H1 (cell line): ENCODE results near the gene CBLB. TPM values are rescaled to one million over a fixed set of nuclear protein-coding genes. Genes with fewer than 3 reads are reported as not detected.

Source experiments
- BCL11A ChIP-seq, 2 experiments: IDR thresholded peaks; one replicate each; pipeline ENCODE4 v1.6.1; 2011; ENCODE audit warnings: low read depth in 2 of 2, low read length in 2 of 2, mild to moderate bottlenecking in 2 of 2
- BRCA1 ChIP-seq: IDR thresholded peaks from 2 replicates; pipeline ENCODE4 v1.6.1; 2012; ENCODE audit warnings: low read depth, low read length, improper control_type of control experiment
- EZH2 ChIP-seq: fragments of 200-600 bp; sonication (generic); IDR thresholded peaks from 2 replicates; pipeline ENCODE4 v1.7.1; 2012; ENCODE audit warnings: low read depth, mild to moderate bottlenecking, moderate library complexity, low read length, inconsistent platforms; ENCODE audit not compliant: severe bottlenecking
- NRF1 ChIP-seq: IDR thresholded peaks from 2 replicates; pipeline ENCODE4 v1.6.1; 2011; ENCODE audit warnings: mild to moderate bottlenecking, low read depth, low read length, improper control_type of control experiment
- SIX5 ChIP-seq: IDR thresholded peaks from 2 replicates; pipeline ENCODE4 v1.6.1; 2011; ENCODE audit warnings: mild to moderate bottlenecking, low read depth, low read length
- SP2 ChIP-seq: IDR thresholded peaks from 2 replicates; pipeline ENCODE4 v1.6.1; 2012; ENCODE audit warnings: mild to moderate bottlenecking, low read length, inconsistent platforms
- TCF12 ChIP-seq: IDR thresholded peaks from 2 replicates; pipeline ENCODE4 v1.6.1; 2011; ENCODE audit warnings: low read depth, mild to moderate bottlenecking, low read length
- polyA plus RNA-seq, 7 experiments: library from polyadenylated mRNA; depleted of rRNA in 3 of 7; stranded (reverse) in 5 of 7; unstranded in 2 of 7; fragments of >200 nt in 5 of 7; fragments of 200-250 nt in 2 of 7; gene quantifications; 1 replicate in 5 of 7; 2 replicates in 1 of 7; 4 replicates in 1 of 7; pipeline versions ENCODE4 v1.2.1 to v1.2.3, GENCODE V29; 2011 to 2013; ENCODE audit warnings: missing spikeins in 2 of 7, mixed read lengths in 2 of 7
- total RNA-seq: library from RNA; stranded (reverse); fragmentation: NEBNext Ultra II Directional; extraction: Animal tissue kit (Norgen Biotek cat#: 25700); gene quantifications from 2 replicates; pipeline ENCODE4 v1.2.1, GENCODE V29; 2021

CBLB gene
- total and polyA plus RNA-seq, 2 of the 8 experiments (the other 6 are each of a cell fraction or from before 2014, with no cell fraction given), result 14.5 to 26.0 TPM

DNA sequence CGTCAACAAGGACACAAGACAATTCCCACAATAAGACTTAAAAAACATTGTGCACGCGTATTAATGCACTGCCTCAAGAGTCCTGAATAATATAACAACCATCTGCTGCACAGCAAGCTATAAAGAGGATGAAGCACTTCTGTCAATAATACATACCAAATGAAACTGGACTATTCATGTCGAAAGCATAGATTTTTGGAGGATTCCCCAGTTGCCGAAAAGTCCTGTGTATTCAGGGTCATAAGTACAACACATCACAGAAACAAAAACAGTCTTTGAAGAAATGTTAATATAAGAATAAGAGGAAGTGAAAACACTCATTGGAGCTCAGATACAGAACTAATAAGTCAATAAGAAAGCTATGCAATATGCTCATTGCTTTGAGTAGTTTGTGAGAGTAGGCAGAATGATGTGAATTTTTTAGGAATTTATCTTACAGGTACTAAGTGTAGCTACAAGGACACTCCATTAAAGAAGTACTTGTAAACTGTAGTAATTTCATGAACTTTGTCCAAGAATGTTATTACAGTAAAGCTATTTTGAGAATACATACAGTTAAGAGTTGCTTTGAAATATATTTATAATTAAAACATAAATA, 31.6 kb downstream of the CBLB start (continued):
- TF ChIP-seq BRCA1 (no peak), TCF12 (no peak), EZH2 (no peak), NRF1 (no peak), SIX5 (no peak), SP2 (no peak), BCL11A (IDR thresholded peaks at IDR 0.05; ENCODE audit: low read depth in 2 of 2, low read length in 2 of 2) (no peak)
- TF ChIP-seq, all 59 proteins: peak for 0
